SK-N-SH (cell line): Measurements from ENCODE around the gene PHLDB2. TPM values are rescaled to one million over a fixed set of nuclear protein-coding genes. Genes with fewer than 3 reads are reported as not detected.

Experiments
- CTCF ChIA-PET: fragments of 300-600, 350-600 bp; formaldehyde crosslinking; extraction: SDS; loops from one replicate; lab custom pipeline; 2021; lab: Yijun Ruan, JAX
- POLR2A ChIA-PET: fragments of 350-600 bp; sonication (Branson Sonifier 250); formaldehyde crosslinking; extraction: SDS; loops from one replicate; lab custom pipeline; 2020; ENCODE audit warnings: antibody characterized with exemption, inconsistent platforms; lab: Yijun Ruan, JAX
- DNase-seq: peaks from one replicate; pipeline ENCODE4 v3.0.0; 2012
- H2AFZ ChIP-seq: fragments of 200-600 bp; sonication (generic); 2 replicates; pipeline ENCODE4 v1.8.1; 2016; ENCODE audit warnings: antibody characterized with exemption, mild to moderate bottlenecking, low read depth
- H3F3A ChIP-seq: fragments of 200-600 bp; sonication (generic); replicated peaks from 2 replicates; pipeline ENCODE3; 2016; ENCODE audit warnings: antibody characterized with exemption, mild to moderate bottlenecking; ENCODE audit not compliant: insufficient read depth
- H3K27ac ChIP-seq, 2 experiments: fragments of 200-500 bp in 1 of 2; fragments of 200-600 bp in 1 of 2; sonication (Bioruptor generic) in 1 of 2; sonication (generic), shearing (Covaris generic) in 1 of 2; 2 replicates each; pipeline versions ENCODE4 v1.5.1 to v1.6.1; 2014 to 2016; ENCODE audit warnings: low read depth in 2 of 2, inconsistent platforms in 1 of 2, low read length in 1 of 2, mild to moderate bottlenecking in 1 of 2, mixed read lengths in 1 of 2
- H3K27me3 ChIP-seq: fragments of 200-600 bp; sonication (generic), shearing (Covaris generic); 2 replicates; pipeline ENCODE4 v1.6.1; 2016; ENCODE audit warnings: mixed run types; ENCODE audit not compliant: insufficient read depth
- H3K36me3 ChIP-seq, 2 experiments: fragments of 200-500 bp in 1 of 2; fragments of 200-600 bp in 1 of 2; sonication (Bioruptor generic) in 1 of 2; sonication (generic) in 1 of 2; replicated peaks in 1 of 2; 2 replicates each; pipeline versions ENCODE3 to v1.5.1; 2014 to 2016; ENCODE audit warnings: low read length in 1 of 2, mild to moderate bottlenecking in 1 of 2; ENCODE audit not compliant: insufficient read depth in 2 of 2, control insufficient read depth in 1 of 2
- H3K4me1 ChIP-seq, 2 experiments: fragments of 200-500 bp in 1 of 2; fragments of 200-600 bp in 1 of 2; sonication (Bioruptor generic) in 1 of 2; sonication (generic), shearing (Covaris generic) in 1 of 2; 2 replicates each; pipeline versions ENCODE4 v1.5.1 to v1.6.1; 2014 to 2016; ENCODE audit warnings: low read depth in 1 of 2, low read length in 1 of 2, mixed run types in 1 of 2; ENCODE audit not compliant: insufficient read depth in 2 of 2, control insufficient read depth in 1 of 2
- H3K4me2 ChIP-seq: fragments of 200-600 bp; sonication (generic), shearing (Covaris generic); 2 replicates; pipeline ENCODE4 v1.6.1; 2017; ENCODE audit warnings: mixed run types
- H3K4me3 ChIP-seq, 2 experiments: fragments of 200-500 bp in 1 of 2; fragments of 200-600 bp in 1 of 2; sonication (Bioruptor generic) in 1 of 2; sonication (generic), shearing (Covaris generic) in 1 of 2; 2 replicates each; pipeline versions ENCODE4 v1.5.1 to v1.8.1; 2014 to 2016; ENCODE audit warnings: low read depth in 2 of 2, inconsistent platforms in 1 of 2, low read length in 1 of 2, mild to moderate bottlenecking in 1 of 2, mixed read lengths in 1 of 2, moderate library complexity in 1 of 2
- H3K79me2 ChIP-seq: fragments of 200-600 bp; sonication (generic); 2 replicates; pipeline ENCODE4 v1.8.1; 2017; ENCODE audit warnings: mild to moderate bottlenecking; ENCODE audit not compliant: insufficient read depth
- H3K9ac ChIP-seq: fragments of 200-600 bp; sonication (generic); 2 replicates; pipeline ENCODE4 v1.6.1; 2017; ENCODE audit warnings: mixed run types
- H3K9me2 ChIP-seq: fragments of 200-600 bp; sonication (generic); 2 replicates; pipeline ENCODE4 v1.6.1; 2017; ENCODE audit warnings: mixed run types
- H3K9me3 ChIP-seq: fragments of 200-600 bp; sonication (generic); 2 replicates; pipeline ENCODE4 v1.6.1; 2017; ENCODE audit warnings: mixed run types, mild to moderate bottlenecking, moderate library complexity
- H4K20me1 ChIP-seq: fragments of 200-600 bp; sonication (generic); 2 replicates; pipeline ENCODE4 v1.6.1; 2017; ENCODE audit warnings: mild to moderate bottlenecking, mixed run types; ENCODE audit not compliant: insufficient read depth
- CHD2 ChIP-seq: fragments of 150-350 bp; IDR thresholded peaks from 2 replicates; pipeline ENCODE4 v1.6.1; 2018; ENCODE audit warnings: low read length; ENCODE audit not compliant: partially characterized antibody
- EP300 ChIP-seq, 2 experiments: IDR thresholded peaks; 2 replicates each; pipeline versions ENCODE4 v1.4.0 to v1.6.1; 2012; ENCODE audit warnings: borderline replicate concordance in 1 of 2, low read depth in 1 of 2, low read length in 1 of 2
- EZH2phosphoT487 ChIP-seq: fragments of 200-600 bp; sonication (generic); IDR thresholded peaks from 2 replicates; pipeline ENCODE4 v1.6.1; 2017; ENCODE audit warnings: low read depth, mixed run types, mild to moderate bottlenecking, antibody characterized with exemption, moderate library complexity, borderline replicate concordance
- FOSL2 ChIP-seq: IDR thresholded peaks from 2 replicates; pipeline ENCODE4 v1.4.0; 2012; ENCODE audit warnings: low read depth, mild to moderate bottlenecking, moderate library complexity, borderline replicate concordance
- FOXM1 ChIP-seq: IDR thresholded peaks from 2 replicates; pipeline ENCODE4 v1.4.0; 2012; ENCODE audit warnings: low read depth, mild to moderate bottlenecking
- GABPA ChIP-seq: IDR thresholded peaks from 2 replicates; pipeline ENCODE4 v1.4.0; 2012; ENCODE audit warnings: low read depth, mild to moderate bottlenecking
- GATA2 ChIP-seq: sonication (generic); formaldehyde crosslinking; IDR thresholded peaks from 2 replicates; pipeline ENCODE4 v1.5.0; 2020; ENCODE audit warnings: mild to moderate bottlenecking, missing genetic modification reagents
- JUND ChIP-seq: IDR thresholded peaks from 2 replicates; pipeline ENCODE4 v1.4.0; 2012
- MEF2A ChIP-seq: IDR thresholded peaks from 2 replicates; pipeline ENCODE4 v1.4.0; 2012; ENCODE audit warnings: low read depth, borderline replicate concordance
- NFIC ChIP-seq: IDR thresholded peaks from 2 replicates; pipeline ENCODE4 v1.4.0; 2012; ENCODE audit warnings: borderline replicate concordance
- NRF1 ChIP-seq: IDR thresholded peaks from 2 replicates; pipeline ENCODE4 v1.6.1; 2012; ENCODE audit warnings: low read depth, mild to moderate bottlenecking, low read length
- POLR2AphosphoS5 ChIP-seq: IDR thresholded peaks from 2 replicates; pipeline ENCODE4 v1.6.1; 2012; ENCODE audit warnings: low read depth, low read length
- RAD21 ChIP-seq: IDR thresholded peaks from 2 replicates; pipeline ENCODE4 v1.6.1; 2012; ENCODE audit warnings: mild to moderate bottlenecking, low read length
- RCOR1 ChIP-seq: fragments of 150-350 bp; IDR thresholded peaks from 2 replicates; pipeline ENCODE4 v1.6.1; 2017; ENCODE audit warnings: antibody characterized with exemption, low read length
- RXRA ChIP-seq: IDR thresholded peaks from 2 replicates; pipeline ENCODE4 v1.4.0; 2012; ENCODE audit warnings: low read depth, mild to moderate bottlenecking, borderline replicate concordance
- TAF1 ChIP-seq: IDR thresholded peaks from 2 replicates; pipeline ENCODE4 v1.6.1; 2012; ENCODE audit warnings: low read depth, mild to moderate bottlenecking, low read length, moderate library complexity, borderline replicate concordance
- TCF12 ChIP-seq: IDR thresholded peaks from 2 replicates; pipeline ENCODE4 v1.4.0; 2012
- TEAD4 ChIP-seq: IDR thresholded peaks from 2 replicates; pipeline ENCODE4 v1.4.0; 2012; ENCODE audit warnings: mild to moderate bottlenecking, borderline replicate concordance; ENCODE audit not compliant: insufficient read depth
- YY1 ChIP-seq: IDR thresholded peaks from 2 replicates; pipeline ENCODE4 v1.4.0; 2012; ENCODE audit warnings: low read depth, mild to moderate bottlenecking
- polyA plus RNA-seq, 3 experiments: library from polyadenylated mRNA; depleted of rRNA; stranded (reverse); fragments of >200 nt; gene quantifications; 2 replicates each; pipeline ENCODE4 v1.2.3, GENCODE V29; 2012
- TF ChIP-seq, protein P1 (sequence below): IDR thresholded peaks from 2 replicates; pipeline ENCODE4 v1.4.0; 2012; ENCODE audit warnings: low read depth, borderline replicate concordance
- TF ChIP-seq, protein P2 (sequence below): fragments of 150-350 bp; IDR thresholded peaks from 2 replicates; pipeline ENCODE4 v1.6.1; 2017; ENCODE audit warnings: antibody characterized with exemption, low read length, low read depth, borderline replicate concordance
- TF ChIP-seq, protein P3 (sequence below): fragments of 150-350 bp; IDR thresholded peaks from 2 replicates; pipeline ENCODE4 v1.6.1; 2016; ENCODE audit warnings: mild to moderate bottlenecking, low read depth, low read length
- TF ChIP-seq, protein P4 (sequence below): IDR thresholded peaks from 2 replicates; pipeline ENCODE4; 2012
- TF ChIP-seq, protein P5 (sequence below): IDR thresholded peaks from 2 replicates; pipeline ENCODE4 v1.4.0; 2012; ENCODE audit warnings: low read depth, borderline replicate concordance
- TF ChIP-seq, protein P6 (sequence below): IDR thresholded peaks from 2 replicates; pipeline ENCODE4 v1.4.0; 2012; ENCODE audit warnings: low read depth

PHLDB2 gene
- polyA plus RNA-seq, 1 of the 3 experiments (the other 2 are of a cell fraction) = 18.0 TPM

DNA sequence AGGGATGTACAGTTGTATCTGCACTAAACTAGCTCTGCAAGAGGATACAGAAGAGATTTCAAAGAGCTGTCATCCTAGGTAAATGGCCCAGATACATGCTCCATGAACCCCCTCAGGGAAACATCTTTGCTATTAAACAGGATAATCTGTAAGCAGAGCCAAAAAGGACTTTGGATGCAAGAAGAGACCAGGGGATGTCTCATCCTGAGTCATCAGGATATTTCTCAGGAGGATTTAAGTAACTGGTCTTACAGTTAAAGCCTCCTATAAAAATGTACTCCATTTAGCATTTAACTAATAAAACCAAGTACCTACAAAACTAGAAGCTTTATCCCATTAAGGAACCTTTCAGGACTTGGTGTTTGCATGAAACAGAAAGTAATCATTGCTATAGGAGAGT lies 48.2 kb upstream of the PHLDB2 start:
- peak overlapping the region; percentile 20 to 88; a peak in 3 of 4 replicates for H3K27ac ChIP-seq
- peak overlapping the region; percentile 38; the same call in 1 of the 2 replicates for H3K9ac ChIP-seq
- no peak overlapping the region for H3K4me3 ChIP-seq
- H2AFZ ChIP-seq = no peak overlapping the region; the same call in 1 of the 2 replicates
- H3F3A ChIP-seq = peaks cover 37% of the 10 kb centered on the region
- H3K36me3 ChIP-seq = no peaks in the 10 kb centered on the region
- no peaks in the 10 kb centered on the region for H3K9me3 ChIP-seq
- no peaks in the 10 kb centered on the region for H3K27me3 ChIP-seq
- peak overlapping the region; percentile 53; the same call in 1 of the 2 replicates for H3K4me2 ChIP-seq
- no peak for DNase-seq
- no peaks in the 10 kb centered on the region for H3K9me2 ChIP-seq
- POLR2A ChIA-PET = no interaction called here
- peaks cover 0 to 46% of the 10 kb centered on the region in 2 experiments; a peak in 2 of 4 replicates for H3K4me1 ChIP-seq
- H4K20me1 ChIP-seq = no peaks in the 10 kb centered on the region
- TF ChIP-seq, protein P1, sequence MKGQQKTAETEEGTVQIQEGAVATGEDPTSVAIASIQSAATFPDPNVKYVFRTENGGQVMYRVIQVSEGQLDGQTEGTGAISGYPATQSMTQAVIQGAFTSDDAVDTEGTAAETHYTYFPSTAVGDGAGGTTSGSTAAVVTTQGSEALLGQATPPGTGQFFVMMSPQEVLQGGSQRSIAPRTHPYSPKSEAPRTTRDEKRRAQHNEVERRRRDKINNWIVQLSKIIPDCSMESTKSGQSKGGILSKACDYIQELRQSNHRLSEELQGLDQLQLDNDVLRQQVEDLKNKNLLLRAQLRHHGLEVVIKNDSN = no peak
- TF ChIP-seq, protein P2, sequence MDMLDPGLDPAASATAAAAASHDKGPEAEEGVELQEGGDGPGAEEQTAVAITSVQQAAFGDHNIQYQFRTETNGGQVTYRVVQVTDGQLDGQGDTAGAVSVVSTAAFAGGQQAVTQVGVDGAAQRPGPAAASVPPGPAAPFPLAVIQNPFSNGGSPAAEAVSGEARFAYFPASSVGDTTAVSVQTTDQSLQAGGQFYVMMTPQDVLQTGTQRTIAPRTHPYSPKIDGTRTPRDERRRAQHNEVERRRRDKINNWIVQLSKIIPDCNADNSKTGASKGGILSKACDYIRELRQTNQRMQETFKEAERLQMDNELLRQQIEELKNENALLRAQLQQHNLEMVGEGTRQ = no peak
- 0 out of 2 replicates have a peak, but pooled peaks have one; percentile 3 for TF ChIP-seq TAF1
- TF ChIP-seq NFIC = peak; percentile 79
- TF ChIP-seq, protein P3, sequence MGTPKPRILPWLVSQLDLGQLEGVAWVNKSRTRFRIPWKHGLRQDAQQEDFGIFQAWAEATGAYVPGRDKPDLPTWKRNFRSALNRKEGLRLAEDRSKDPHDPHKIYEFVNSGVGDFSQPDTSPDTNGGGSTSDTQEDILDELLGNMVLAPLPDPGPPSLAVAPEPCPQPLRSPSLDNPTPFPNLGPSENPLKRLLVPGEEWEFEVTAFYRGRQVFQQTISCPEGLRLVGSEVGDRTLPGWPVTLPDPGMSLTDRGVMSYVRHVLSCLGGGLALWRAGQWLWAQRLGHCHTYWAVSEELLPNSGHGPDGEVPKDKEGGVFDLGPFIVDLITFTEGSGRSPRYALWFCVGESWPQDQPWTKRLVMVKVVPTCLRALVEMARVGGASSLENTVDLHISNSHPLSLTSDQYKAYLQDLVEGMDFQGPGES = no peak
- TF ChIP-seq, protein P4, sequence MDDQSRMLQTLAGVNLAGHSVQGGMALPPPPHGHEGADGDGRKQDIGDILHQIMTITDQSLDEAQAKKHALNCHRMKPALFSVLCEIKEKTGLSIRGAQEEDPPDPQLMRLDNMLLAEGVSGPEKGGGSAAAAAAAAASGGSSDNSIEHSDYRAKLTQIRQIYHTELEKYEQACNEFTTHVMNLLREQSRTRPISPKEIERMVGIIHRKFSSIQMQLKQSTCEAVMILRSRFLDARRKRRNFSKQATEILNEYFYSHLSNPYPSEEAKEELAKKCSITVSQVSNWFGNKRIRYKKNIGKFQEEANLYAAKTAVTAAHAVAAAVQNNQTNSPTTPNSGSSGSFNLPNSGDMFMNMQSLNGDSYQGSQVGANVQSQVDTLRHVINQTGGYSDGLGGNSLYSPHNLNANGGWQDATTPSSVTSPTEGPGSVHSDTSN = peak; percentile 61
- TF ChIP-seq RXRA = peak; percentile 21; the same call in 1 of the 2 replicates
- 0 out of 2 replicates have a peak, but pooled peaks have one; percentile 10 for TF ChIP-seq TEAD4
- TF ChIP-seq MEF2A = no peak
- no peak for TF ChIP-seq FOXM1
- peak in 1 of 2 experiments; percentile 60; a peak in 1 of 4 replicates for TF ChIP-seq EP300 (IDR thresholded peaks at IDR 0.05; ENCODE audit: borderline replicate concordance in 1 of 2, low read depth in 1 of 2, low read length in 1 of 2)
- TF ChIP-seq YY1 = 0 out of 2 replicates have a peak, but pooled peaks have one; percentile 22
- peak; percentile 89 for TF ChIP-seq JUND
- TF ChIP-seq NRF1 = no peak
- TF ChIP-seq EZH2phosphoT487 = no peak
- no peak for TF ChIP-seq RAD21
- no peak for TF ChIP-seq GABPA
- TF ChIP-seq POLR2AphosphoS5 = peak; percentile 29; the same call in 1 of the 2 replicates
- TF ChIP-seq RCOR1 = no peak
- no peak for TF ChIP-seq CHD2
- TF ChIP-seq, protein P5, sequence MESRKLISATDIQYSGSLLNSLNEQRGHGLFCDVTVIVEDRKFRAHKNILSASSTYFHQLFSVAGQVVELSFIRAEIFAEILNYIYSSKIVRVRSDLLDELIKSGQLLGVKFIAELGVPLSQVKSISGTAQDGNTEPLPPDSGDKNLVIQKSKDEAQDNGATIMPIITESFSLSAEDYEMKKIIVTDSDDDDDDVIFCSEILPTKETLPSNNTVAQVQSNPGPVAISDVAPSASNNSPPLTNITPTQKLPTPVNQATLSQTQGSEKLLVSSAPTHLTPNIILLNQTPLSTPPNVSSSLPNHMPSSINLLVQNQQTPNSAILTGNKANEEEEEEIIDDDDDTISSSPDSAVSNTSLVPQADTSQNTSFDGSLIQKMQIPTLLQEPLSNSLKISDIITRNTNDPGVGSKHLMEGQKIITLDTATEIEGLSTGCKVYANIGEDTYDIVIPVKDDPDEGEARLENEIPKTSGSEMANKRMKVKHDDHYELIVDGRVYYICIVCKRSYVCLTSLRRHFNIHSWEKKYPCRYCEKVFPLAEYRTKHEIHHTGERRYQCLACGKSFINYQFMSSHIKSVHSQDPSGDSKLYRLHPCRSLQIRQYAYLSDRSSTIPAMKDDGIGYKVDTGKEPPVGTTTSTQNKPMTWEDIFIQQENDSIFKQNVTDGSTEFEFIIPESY = no peak
- TF ChIP-seq FOSL2 = peak; percentile 96
- no peak for TF ChIP-seq GATA2
- TF ChIP-seq, protein P6, sequence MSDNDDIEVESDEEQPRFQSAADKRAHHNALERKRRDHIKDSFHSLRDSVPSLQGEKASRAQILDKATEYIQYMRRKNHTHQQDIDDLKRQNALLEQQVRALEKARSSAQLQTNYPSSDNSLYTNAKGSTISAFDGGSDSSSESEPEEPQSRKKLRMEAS = no peak
- peak; percentile 82 for TF ChIP-seq TCF12
- TF ChIP-seq, all 33 proteins: peak for 11
- CTCF ChIA-PET = interaction anchor here (1.6 kb wide), 1 partner anchor 168 kb away, joined by 3 read pairs; the partner anchor contains the start of gene ABHD10
- H3K79me2 ChIP-seq = 0 out of 2 replicates have a peak, but pooled peaks cover 3% of the 10 kb centered on the region
